ENCODE results near the gene GNL1. TPM values are rescaled to one million over a fixed set of nuclear protein-coding genes. Genes with fewer than 3 reads are reported as not detected.
A peak's percentile ranks its signal among the peaks of the same experiment; 100 is the strongest.

GNL1 gene
- total and polyA plus RNA-seq, 2 donors (not counting 3 experiments of a cell fraction or from before 2014, with no cell fraction given) = 58.4 to 87.3 TPM

DNA sequence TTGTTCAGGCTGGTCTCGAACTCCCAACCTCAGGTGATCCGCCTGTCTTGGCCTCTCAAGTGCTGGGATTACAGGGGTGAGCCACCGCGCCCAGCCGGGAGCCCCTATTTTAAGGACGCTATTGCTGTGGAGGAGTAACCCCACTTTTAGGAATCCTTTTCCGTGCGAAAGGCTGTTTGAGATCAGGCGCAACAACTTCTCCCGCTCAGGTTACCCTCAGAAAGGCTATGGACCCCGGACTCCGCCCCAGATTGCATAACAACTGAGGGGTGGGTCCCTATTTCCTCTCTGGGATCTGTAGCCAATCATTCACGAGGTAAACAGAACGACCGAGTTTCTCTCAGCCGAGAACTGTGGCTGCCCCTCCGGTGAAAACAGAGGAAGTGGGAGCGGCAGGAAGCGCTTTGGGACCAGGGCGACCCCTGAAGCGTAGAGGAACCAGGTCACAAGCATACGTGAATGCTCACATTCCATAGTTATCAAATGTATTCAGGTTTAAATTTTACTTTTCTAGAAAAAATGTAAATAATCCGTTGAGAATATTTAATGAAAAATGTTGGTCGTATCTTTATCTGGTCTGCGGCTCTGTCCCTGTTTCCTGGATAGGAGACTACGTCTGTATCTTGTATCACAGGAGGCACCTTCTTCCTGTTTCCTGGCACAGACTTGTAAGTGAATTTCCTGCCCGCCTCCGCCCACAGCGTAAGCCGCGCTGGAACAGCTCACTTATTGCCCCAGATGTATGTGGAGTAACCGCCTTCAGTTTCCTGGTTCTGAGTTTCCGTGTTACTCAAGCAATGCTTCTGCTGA, 40.1 kb downstream of the GNL1 start:
- FAIRE-seq = peak; percentile 98

More for the DNA sequence above, 40.1 kb downstream of the GNL1 start:
- DNase-seq (ENCODE audit: low read depth, low spot score) = peak; percentile 99
- peak overlapping the region in 2 of 3 experiments; percentile 18 to 20 for H3K4me3 ChIP-seq (replicated peaks in 1 of 3; ENCODE audit: insufficient read depth in 1 of 3, low read depth in 1 of 3, low read length in 3 of 3)
- peak overlapping the region; percentile 56 for H3K4me2 ChIP-seq (ENCODE audit: insufficient read depth, low read length)
- peak overlapping the region; percentile 83 for H3K9ac ChIP-seq (replicated peaks; ENCODE audit: extremely low read depth, insufficient read depth, low read length)
- H4K20me1 ChIP-seq (replicated peaks; ENCODE audit: control insufficient read depth, extremely low read depth, insufficient read depth, low read length) = no peaks in the 10 kb centered on the region
- no peaks in the 10 kb centered on the region for H3K9me3 ChIP-seq (replicated peaks; ENCODE audit: control insufficient read depth, insufficient read depth, low read length)
- TSS peak; percentile 81 for BruUV-seq (replicated peaks)
- dilution Hi-C loops (cut with MboI; ENCODE audit: extremely low pct_ligation_motif_present, low sequenced_read_pairs) (no loop called here), intact Hi-C loops (cut with micrococcal nuclease) (loop anchor here (1.0 kb wide), 8 partner anchors 12 to 99 kb away; partner anchors contain the start of genes GNL1 and HLA-E)
- H3K27ac ChIP-seq (ENCODE audit: insufficient read depth, low read depth, low read length) = peak overlapping the region; percentile 98
- no peak for TF ChIP-seq EZH2 (IDR thresholded peaks at IDR 0.05; ENCODE audit: borderline replicate concordance, low read depth, low read length, severe bottlenecking)
- TF ChIP-seq POLR2AphosphoS5 (IDR thresholded peaks at IDR 0.05; ENCODE audit: insufficient read depth, low read depth, low read length) = peak; percentile 97
- TF ChIP-seq JUN (IDR thresholded peaks at IDR 0.05; ENCODE audit: borderline replicate concordance, insufficient read depth, insufficient read length, low read depth) = peak; percentile 25
- TF ChIP-seq POLR2A (IDR thresholded peaks at IDR 0.05; ENCODE audit: low read depth, low read length) = peak; percentile 64
- TF ChIP-seq FOS (IDR thresholded peaks at IDR 0.05; ENCODE audit: borderline replicate concordance, insufficient read depth, low read length) = peak; percentile 40
- TF ChIP-seq GATA2 (IDR thresholded peaks at IDR 0.05; ENCODE audit: insufficient read depth, insufficient read length, low read depth, low read length) = peak; percentile 98
- peak; percentile 53 for TF ChIP-seq MYC (IDR thresholded peaks at IDR 0.05; ENCODE audit: low read depth, low read length)
- no peak for TF ChIP-seq CTCF (IDR thresholded peaks at IDR 0.05; ENCODE audit: extremely low read depth in 1 of 2, insufficient read depth in 1 of 2, low read depth in 1 of 2, low read length in 2 of 2)
- no peak for TF ChIP-seq MAX (IDR thresholded peaks at IDR 0.05; ENCODE audit: insufficient read depth, insufficient read length)
- no peaks in the 10 kb centered on the region for H3K79me2 ChIP-seq (ENCODE audit: control insufficient read depth, insufficient read depth, low read length)
- no peak overlapping the region for H2AFZ ChIP-seq (ENCODE audit: low read depth, low read length)
- CTCF ChIA-PET = interaction anchor here (0.7 to 2.0 kb wide), 10 partner anchors 12 to 34 kb away, joined by 3 to 17 read pairs (median 8); no protein-coding TSS in a partner anchor
- H3K36me3 ChIP-seq (ENCODE audit: control insufficient read depth in 2 of 2, extremely low read depth in 1 of 2, insufficient read depth in 2 of 2, low read length in 2 of 2) = no peaks in the 10 kb centered on the region
- no peaks in the 10 kb centered on the region for H3K9me1 ChIP-seq (replicated peaks; ENCODE audit: control insufficient read depth, extremely low read depth, insufficient read depth, low read length)
- H3K4me1 ChIP-seq (ENCODE audit: control insufficient read depth, extremely low read depth, insufficient read depth, low read length) = peaks cover 6% of the 10 kb centered on the region
- H3K27me3 ChIP-seq (ENCODE audit: control insufficient read depth in 2 of 2, insufficient read depth in 2 of 2, low read length in 2 of 2) = no peaks in the 10 kb centered on the region
- POLR2A ChIA-PET = interaction anchor here (0.6 to 1.7 kb wide), 3 partner anchors 16 to 25 kb away, joined by 4 to 10 read pairs (median 4); no protein-coding TSS in a partner anchor
